Measurements from ENCODE around the gene NBDY. TPM values are rescaled to one million over a fixed set of nuclear protein-coding genes. Genes with fewer than 3 reads are reported as not detected.

NBDY gene
- total RNA-seq, 1 donor from 2014 or later: 2.4 TPM

GRCh38 chrX:56785442-56785841, 56.4 kb downstream of the NBDY start:
- no peak for DNase-seq (ENCODE audit: low spot score)

- no peak for DNase-seq (ENCODE audit: low spot score)
Observed at GRCh38 chrX:56786889-56787733, 58.1 kb downstream of the NBDY start.

- DNase-seq (ENCODE audit: low spot score): no peak
Observed at GRCh38 chrX:56787734-56788152, 58.7 kb downstream of the NBDY start.

GRCh38 chrX:56788229-56788628, 59.2 kb downstream of the NBDY start:
- no peak for DNase-seq (ENCODE audit: low spot score)

- DNase-seq (ENCODE audit: low spot score): no peak
Observed at GRCh38 chrX:56788717-56789122, 59.7 kb downstream of the NBDY start.

- no peak for DNase-seq (ENCODE audit: low spot score)
Observed at GRCh38 chrX:56789518-56790070, 60.6 kb downstream of the NBDY start.

- DNase-seq (ENCODE audit: low spot score): no peak
Observed at GRCh38 chrX:56790778-56791177, 61.7 kb downstream of the NBDY start.

GRCh38 chrX:56791456-56791855, 62.4 kb downstream of the NBDY start:
- DNase-seq (ENCODE audit: low spot score): no peak

DNA sequence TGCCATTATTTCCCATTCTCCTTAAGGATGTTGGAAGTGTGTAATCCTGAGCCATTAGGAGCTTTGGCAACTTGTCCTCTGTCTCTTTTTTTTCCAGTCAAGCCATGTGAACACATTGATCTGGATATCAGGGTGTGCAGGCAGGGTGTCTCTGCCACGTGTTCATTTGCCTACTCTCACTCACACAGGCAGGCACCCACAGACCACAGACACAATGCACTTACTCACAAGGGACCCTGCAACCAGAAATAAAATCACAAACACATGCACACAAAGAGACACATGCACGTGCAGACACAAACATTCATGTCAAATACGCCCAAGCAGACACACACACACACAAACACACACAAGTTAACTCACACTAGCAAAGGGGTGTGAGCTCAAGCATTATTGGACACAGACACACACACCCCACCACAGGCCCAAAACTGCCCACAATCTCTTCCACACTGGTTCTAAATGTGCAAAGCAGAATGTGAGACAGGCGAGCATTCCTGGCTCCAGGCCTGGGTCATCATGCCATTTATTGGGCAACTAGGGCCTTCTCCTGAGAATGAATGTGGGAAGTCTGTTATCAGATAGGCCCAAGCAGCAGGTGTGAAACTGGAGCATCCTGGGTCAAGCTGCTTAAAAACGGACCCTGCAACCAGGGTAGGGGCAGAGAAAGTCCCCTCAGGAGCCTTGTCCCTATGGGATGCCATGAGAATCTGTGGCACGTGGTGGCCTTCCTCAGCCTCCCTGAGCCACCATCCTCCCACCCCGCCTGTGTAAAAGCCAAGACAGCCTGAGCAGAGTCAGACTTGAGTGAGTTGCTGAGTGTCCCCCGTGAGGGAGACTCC, 63.4 kb downstream of the NBDY start:
- no peak for DNase-seq (ENCODE audit: low spot score)

DNA sequence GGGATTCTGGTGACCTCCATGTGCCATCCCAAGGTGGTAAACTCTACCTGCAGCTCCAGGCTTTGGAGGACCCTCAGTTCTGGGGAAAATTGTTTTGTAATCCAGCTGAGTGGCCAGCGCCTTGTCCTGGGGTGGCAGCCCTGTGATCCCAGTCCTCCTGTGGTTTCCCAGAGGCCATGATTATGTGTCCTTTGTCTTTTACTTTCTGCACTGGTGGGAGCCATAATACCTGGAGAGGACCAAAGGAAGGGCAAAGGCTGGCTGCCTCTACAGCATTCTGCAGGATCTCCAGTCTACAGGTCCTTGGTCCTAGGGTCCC, 64.0 kb downstream of the NBDY start:
- DNase-seq (ENCODE audit: low spot score): no peak

GRCh38 chrX:56793521-56794320, 64.7 kb downstream of the NBDY start:
- DNase-seq (ENCODE audit: low spot score): no peak

- DNase-seq (ENCODE audit: low spot score): no peak
Observed at GRCh38 chrX:56794404-56795230, 65.6 kb downstream of the NBDY start.

GRCh38 chrX:56795309-56795868, 66.3 kb downstream of the NBDY start:
- no peak for DNase-seq (ENCODE audit: low spot score)

DNA sequence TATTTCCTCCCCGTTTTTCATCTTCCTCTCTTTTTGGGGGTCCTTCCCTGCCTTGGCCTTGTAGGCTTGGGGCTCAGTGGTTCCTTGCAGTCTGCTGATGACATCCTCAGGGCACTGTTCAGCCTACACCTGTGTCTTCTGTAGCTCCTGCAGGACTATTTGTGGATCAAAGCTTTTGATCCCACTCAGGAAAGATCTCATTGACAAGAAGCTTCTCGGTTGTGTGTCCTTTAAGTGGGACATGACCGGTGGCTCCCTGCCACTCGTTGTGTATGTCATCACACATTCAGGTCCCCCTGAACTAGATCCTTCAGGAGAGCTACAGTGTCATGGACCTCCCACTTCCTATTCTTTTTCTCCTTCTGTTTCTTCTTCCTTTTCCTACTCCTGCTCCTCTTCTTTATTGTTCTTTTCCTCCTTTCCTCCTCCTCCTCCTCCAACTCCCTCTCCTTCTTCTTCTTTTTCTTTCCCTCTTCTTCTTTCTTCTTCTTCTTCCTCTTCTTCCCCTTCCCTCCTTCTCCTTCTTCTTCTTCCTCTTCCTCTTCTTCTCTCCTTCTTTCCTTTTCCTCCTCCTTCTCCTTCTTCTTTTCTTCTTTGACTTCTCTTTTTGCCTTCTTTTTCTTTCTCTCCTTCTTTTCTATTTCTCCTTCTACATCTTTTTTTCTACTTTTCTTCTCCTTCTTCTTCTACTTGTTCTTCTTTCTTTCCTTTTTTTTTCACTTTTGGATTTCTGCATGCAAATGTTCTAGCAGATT, 67.8 kb downstream of the NBDY start:
- no peak for DNase-seq (ENCODE audit: low spot score)

DNA sequence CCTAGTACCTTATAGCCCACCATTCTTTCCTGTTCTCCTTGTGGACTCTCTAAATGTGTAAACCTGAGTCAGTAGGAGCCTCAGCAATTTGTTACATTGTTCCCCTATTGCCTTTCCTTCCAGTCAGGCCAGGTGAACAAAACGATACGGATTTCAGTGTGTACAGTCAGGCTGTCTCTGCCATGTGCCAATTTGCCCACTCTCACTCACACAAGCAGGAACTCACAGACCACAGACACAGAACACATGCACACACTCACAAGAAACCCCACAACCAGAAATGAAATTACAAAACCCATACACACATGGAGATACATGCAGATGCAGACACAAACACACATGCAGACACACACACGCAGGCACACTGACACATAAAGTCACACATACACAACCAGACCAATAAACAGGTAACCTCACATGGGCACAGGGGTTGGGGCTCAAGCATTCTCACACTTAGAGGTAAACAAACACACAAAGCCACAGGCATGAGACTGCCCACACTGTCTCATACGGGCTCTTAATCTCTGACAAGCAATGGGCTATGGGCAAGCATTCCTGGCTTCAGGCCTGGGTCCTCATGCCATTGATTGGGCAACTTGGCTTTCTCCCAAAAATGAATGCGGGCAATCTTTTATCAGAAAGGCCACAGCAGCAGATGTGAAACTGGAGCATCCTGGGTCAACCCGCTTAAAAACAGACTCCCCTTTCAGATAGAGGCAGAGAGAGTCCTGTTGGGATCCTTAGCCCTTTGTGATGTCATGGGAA, 68.7 kb downstream of the NBDY start:
- no peak for DNase-seq (ENCODE audit: low spot score)

DNA sequence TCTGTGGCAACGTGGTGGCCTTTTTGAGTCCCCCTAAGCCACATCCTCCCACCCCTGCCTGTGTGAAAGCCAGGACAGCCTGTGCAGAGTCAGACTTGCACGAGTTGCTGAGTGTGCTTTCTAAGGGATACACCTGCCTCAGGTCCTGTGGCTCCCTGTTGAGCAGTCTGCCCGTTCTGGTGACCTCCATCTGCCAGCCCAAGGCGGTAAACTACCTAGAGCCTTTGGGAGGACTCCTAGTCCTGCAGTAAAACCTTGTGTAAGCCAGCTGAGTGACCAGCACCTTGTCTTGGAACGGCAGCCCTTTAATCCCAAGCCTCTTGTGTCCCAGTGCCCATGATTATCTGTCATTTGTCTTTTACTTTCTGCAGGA, 69.3 kb downstream of the NBDY start:
- no peak for DNase-seq (ENCODE audit: low spot score)

DNA sequence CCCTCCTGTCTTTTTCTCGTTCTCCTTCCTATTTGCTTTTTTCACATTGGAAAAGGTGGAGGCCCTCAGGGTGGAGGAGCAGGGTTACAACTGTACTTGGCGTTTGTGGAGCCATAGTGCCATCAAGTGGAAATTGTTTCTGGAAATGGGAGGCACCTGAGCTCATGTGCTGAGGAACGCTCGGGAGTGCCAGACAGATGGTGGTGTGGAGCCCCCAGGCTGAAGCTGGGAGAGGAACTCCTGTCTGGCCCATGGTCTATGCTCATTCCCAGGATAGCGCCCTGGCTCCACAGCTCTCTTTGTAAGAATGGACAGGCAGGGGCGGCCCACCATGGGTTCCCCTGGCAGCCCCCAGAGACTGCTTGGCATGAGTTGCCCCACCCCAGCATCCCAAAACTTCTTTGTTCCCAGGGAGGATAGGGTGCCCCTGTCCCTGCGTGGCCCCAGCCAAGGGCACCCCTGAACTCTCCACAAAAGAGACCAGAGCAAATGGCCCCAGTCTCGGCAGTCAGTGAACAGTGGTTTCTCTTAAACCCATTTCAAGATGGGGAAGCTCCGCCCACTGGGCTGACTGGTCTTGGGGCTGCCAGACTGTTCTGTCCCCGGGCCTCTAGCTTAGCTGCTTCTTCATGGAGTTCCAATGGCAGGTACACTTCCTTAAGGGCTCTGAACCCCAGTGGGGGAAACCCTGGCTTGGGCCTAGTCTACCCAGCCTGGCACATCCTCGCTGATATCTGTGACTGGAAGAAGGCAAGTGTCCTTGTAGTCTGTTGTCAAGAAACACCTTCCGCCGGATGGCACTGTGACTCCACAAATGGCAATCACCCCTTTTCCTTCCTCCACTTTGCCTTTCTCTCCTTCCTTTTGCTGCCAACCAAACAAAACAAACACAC, 70.1 kb downstream of the NBDY start:
- DNase-seq (ENCODE audit: low spot score): no peak

DNA sequence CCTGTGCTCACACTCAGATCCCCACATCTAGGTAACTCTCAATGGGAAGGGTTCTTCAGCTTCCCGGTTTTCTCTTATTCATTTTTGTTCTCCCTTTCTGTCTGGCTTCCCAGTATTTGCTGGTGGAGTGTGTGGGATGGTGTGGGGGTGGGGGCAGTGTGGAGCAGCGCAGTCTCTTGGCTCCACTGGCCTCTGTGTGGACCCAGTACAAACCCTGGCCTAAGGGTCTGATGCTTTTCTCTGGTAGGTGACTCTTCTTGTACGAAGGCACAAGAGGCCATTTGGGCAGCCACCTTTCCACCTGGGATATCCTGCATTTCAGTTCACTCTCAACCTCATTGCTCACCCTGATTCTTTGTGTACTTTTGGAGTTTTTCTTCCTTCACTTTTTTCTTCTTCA, 71.3 kb downstream of the NBDY start:
- no peak for DNase-seq (ENCODE audit: low spot score)
